CD4-positive, alpha-beta T cell (primary cell): ENCODE measurements around the gene GABRQ. TPM values are rescaled to one million over a fixed set of nuclear protein-coding genes. Genes with fewer than 3 reads are reported as not detected.
"Not testable (repeated sequence)": the region's sequence is repeated elsewhere in the genome, so short reads cannot be mapped to it uniquely, and the experiment has no call there.

ENCODE experiments used
- ATAC-seq: fragments of 200-7000 bp; cut with Tn5 transposase; one replicate; pipeline ENCODE4 v1.10.0; 2022; ENCODE audit warnings: mild to moderate bottlenecking; ENCODE audit not compliant: poor library complexity
- CTCF ChIA-PET: fragments of 350-600 bp; sonication (Branson Sonifier 250); formaldehyde crosslinking; loops from one replicate; lab custom pipeline; 2021; ENCODE audit warnings: antibody characterized with exemption, inconsistent platforms; lab: Charles Lee
- POLR2A ChIA-PET: fragments of 350-600 bp; sonication (Branson Sonifier 250); formaldehyde crosslinking; loops from one replicate; lab custom pipeline; 2021; ENCODE audit warnings: antibody characterized with exemption, inconsistent platforms; lab: Charles Lee
- DNase-seq, 14 experiments: peaks; one replicate each; pipeline ENCODE4 v3.0.0-alpha.2; 2013 to 2020; ENCODE audit warnings: mixed read lengths in 2 of 14
- H3K27ac ChIP-seq, 2 donors: one replicate each; pipeline versions ENCODE4 v1.5.1 to v1.7.0; 2013; ENCODE audit warnings: low read length in 2 of 2, low read depth in 1 of 2, mild to moderate bottlenecking in 1 of 2
- H3K27me3 ChIP-seq, 2 experiments: 1 replicate in 1 of 2; 2 replicates in 1 of 2; pipeline versions ENCODE4 v1.6.1 to v1.7.0; 2013; ENCODE audit warnings: low read length in 2 of 2, control low read depth in 1 of 2, mild to moderate bottlenecking in 1 of 2, moderate library complexity in 1 of 2; ENCODE audit not compliant: insufficient read depth in 2 of 2, control insufficient read depth in 1 of 2
- H3K36me3 ChIP-seq: one replicate; pipeline ENCODE4 v1.6.1; 2013; ENCODE audit warnings: low read length, control low read depth; ENCODE audit not compliant: insufficient read depth
- H3K4me1 ChIP-seq: one replicate; pipeline ENCODE4 v1.6.1; 2013; ENCODE audit warnings: low read length, control low read depth; ENCODE audit not compliant: insufficient read depth
- H3K4me3 ChIP-seq: one replicate; pipeline ENCODE4 v1.5.1; 2013; ENCODE audit warnings: mild to moderate bottlenecking, low read length, moderate library complexity
- H3K9me3 ChIP-seq, 2 experiments: 1 replicate in 1 of 2; 2 replicates in 1 of 2; pipeline versions ENCODE4 v1.6.1 to v1.7.0; 2013; ENCODE audit warnings: low read length in 2 of 2, mild to moderate bottlenecking in 2 of 2, control low read depth in 1 of 2, moderate library complexity in 1 of 2; ENCODE audit not compliant: control insufficient read depth in 1 of 2, insufficient read depth in 1 of 2
- H3K27ac Mint-ChIP-seq: one replicate; pipeline ENCODE4 v1.8.0; 2020; ENCODE audit warnings: mixed read lengths
- H3K27me3 Mint-ChIP-seq: one replicate; pipeline ENCODE4 v1.8.0; 2021; ENCODE audit warnings: mixed read lengths
- H3K36me3 Mint-ChIP-seq: one replicate; pipeline ENCODE4 v1.8.0; 2021; ENCODE audit warnings: low read depth, mixed read lengths
- H3K4me1 Mint-ChIP-seq: one replicate; pipeline ENCODE4 v1.8.0; 2021; ENCODE audit warnings: low read depth, mixed read lengths
- H3K4me3 Mint-ChIP-seq: one replicate; pipeline ENCODE4 v1.8.0; 2020; ENCODE audit warnings: mild to moderate bottlenecking, mixed read lengths
- H3K9me3 Mint-ChIP-seq: one replicate; pipeline ENCODE4 v1.8.0; 2020; ENCODE audit warnings: mixed read lengths
- intact Hi-C, 2 experiments: fragments of 100-400 bp; cut with DNase I in 1 of 2; cut with micrococcal nuclease in 1 of 2; formaldehyde crosslinking; loops; one replicate each; pipeline versions ENCODE4 v1.15.1 to v1.9.0; 2023 to 2025; cut with DNase I, micrococcal nuclease
- total RNA-seq, 174 experiments: library from RNA in 2 of 174; stranded (reverse) in 2 of 174; gene quantifications; one replicate each; pipeline ENCODE4 v1.2.3 and lab custom pipeline; 2021 to 2026

Gene GABRQ
- total RNA-seq, 2 experiments from 2014 or later, result not detected

- CTCF ChIA-PET, H3K9me3 Mint-ChIP-seq, H3K27ac ChIP-seq, H3K4me3 ChIP-seq, H3K4me1 ChIP-seq, ATAC-seq, H3K27ac Mint-ChIP-seq, H3K27me3 Mint-ChIP-seq, H3K9me3 ChIP-seq, POLR2A ChIA-PET, H3K27me3 ChIP-seq, DNase-seq, H3K4me1 Mint-ChIP-seq, H3K36me3 Mint-ChIP-seq, H3K36me3 ChIP-seq, H3K4me3 Mint-ChIP-seq, intact Hi-C loops: not testable (repeated sequence)
Measured at GRCh38 chrX:152706500-152706899, 68.8 kb downstream of the GABRQ start.

Other genes starting within 250 kb of the GABRQ start
- not detected for gene GABRA3, start 186.6 kb upstream of the GABRQ start, total RNA-seq
- gene MAGEA3, start 60.9 kb downstream of the GABRQ start, total RNA-seq, result not detected
- gene CSAG2, start 71.4 kb downstream of the GABRQ start, total RNA-seq, result not detected
- gene MAGEA2B, start 76.7 kb downstream of the GABRQ start, total RNA-seq, result not detected
- gene CSAG1, start 95.8 kb downstream of the GABRQ start, total RNA-seq, result not detected
- gene MAGEA12, start 95.9 kb downstream of the GABRQ start, total RNA-seq, result not detected
- not detected for gene MAGEA2, start 115.9 kb downstream of the GABRQ start, total RNA-seq
- gene CSAG3, start 121.3 kb downstream of the GABRQ start, total RNA-seq, result not detected
- not detected for gene MAGEA6, start 131.8 kb downstream of the GABRQ start, total RNA-seq
- 1 to 10 TPM; 4.0 to 5.1 TPM for gene CETN2, start 192.9 kb downstream of the GABRQ start, total RNA-seq
- 1 to 10 TPM; 2.7 to 2.9 TPM for gene NSDHL, start 193.2 kb downstream of the GABRQ start, total RNA-seq